Right lobe of liver (tissue), 6 donors: ENCODE data around the gene ASB3. TPM values are rescaled to one million over a fixed set of nuclear protein-coding genes. Genes with fewer than 3 reads are reported as not detected.
A peak's percentile ranks its signal among the peaks of the same experiment; 100 is the strongest.
"Not testable (repeated sequence)": the region's sequence is repeated elsewhere in the genome, so short reads cannot be mapped to it uniquely, and the experiment has no call there.

ENCODE experiments used
- ATAC-seq, 4 donors: fragments of 200-7000 bp; cut with Tn5 transposase; one replicate each; pipeline ENCODE4 v1.9.1; 2020; ENCODE audit warnings: mild to moderate bottlenecking in 4 of 4, moderate library complexity in 4 of 4
- DNase-seq, 3 donors: peaks; one replicate each; pipeline ENCODE4 v3.0.0-alpha.2; 2020
- H3K27ac ChIP-seq, 3 donors: fragments of 200-600 bp; one replicate each; pipeline ENCODE4 v1.8.0; 2022
- H3K27me3 ChIP-seq, 2 donors: fragments of 200-600 bp; one replicate each; pipeline ENCODE4 v1.8.0; 2022
- H3K36me3 ChIP-seq, 4 donors: fragments of 200-600 bp; sonication (generic) in 1 of 4; one replicate each; pipeline versions ENCODE4 v1.5.1 to v1.8.0; 2017 to 2022; ENCODE audit warnings: control low read depth in 1 of 4
- H3K4me1 ChIP-seq, 4 donors: fragments of 200-600 bp; sonication (generic) in 1 of 4; one replicate each; pipeline versions ENCODE4 v1.5.1 to v1.8.0; 2017 to 2022; ENCODE audit warnings: control low read depth in 1 of 4
- H3K4me3 ChIP-seq, 3 donors: fragments of 200-600 bp; one replicate each; pipeline ENCODE4 v1.8.0; 2022
- H3K9me3 ChIP-seq, 4 donors: fragments of 200-600 bp; sonication (generic) in 1 of 4; one replicate each; pipeline versions ENCODE4 v1.5.1 to v1.8.0; 2017 to 2022; ENCODE audit warnings: control low read depth in 1 of 4
- POLR2A ChIP-seq: fragments of 450-650 bp; IDR thresholded peaks from one replicate; pipeline ENCODE4 v1.6.1; 2017; ENCODE audit warnings: antibody characterized with exemption, mild to moderate bottlenecking
- WGBS: methylation state at CpG from one replicate; pipeline ENCODE4 v1.1.6; 2018; ENCODE audit warnings: low coverage, low lambda C conversion rate; ENCODE audit not compliant: insufficient coverage; ENCODE audit errors: missing lambda C conversion rate; 5-methylcytosine and 5-hydroxymethylcytosine counted together
- intact Hi-C, 2 donors: fragments of 100-400 bp; cut with DNase I; formaldehyde crosslinking; loops; one replicate each; pipeline versions ENCODE4 v1.11.2 to v1.14.1; 2022
- total RNA-seq, 6 experiments: library from RNA; depleted of rRNA in 2 of 6; stranded (reverse); fragments of >200 nt in 2 of 6; fragmentation: NEBNext Ultra II Directional in 3 of 6; extraction: Animal tissue kit (Norgen Biotek cat#: 25700) in 3 of 6; gene quantifications; one replicate each; pipeline versions ENCODE4 v1.1.0 to v1.2.4, GENCODE V29; 2016 to 2023
- TF ChIP-seq, protein P1 (sequence below), 4 donors: fragments of 200-600 bp in 3 of 4; fragments of 450-650 bp in 1 of 4; IDR thresholded peaks; one replicate each; pipeline versions ENCODE4 v1.5.1 to v1.8.0; 2016 to 2022; ENCODE audit warnings: antibody characterized with exemption in 4 of 4, mild to moderate bottlenecking in 2 of 4
- donor health status: DM: no; HTN: yes; CAD: no.
- donor health status: DM: no; HTN: no; CAD: no.
- donor health status: DM: no; HTN: no; CAD: no.
- donor health status: DM: no; HTN: yes; CAD: no.
- donor health status: DM: no; HTN: yes; CAD: no.

ASB3 gene
- total RNA-seq, 6 experiments from 2014 or later = 3.6 to 8.4 (median 5.3) TPM

- no peak overlapping the region for H3K4me3 ChIP-seq
- WGBS = 49% methylated on average over 3 of the region's 3 CpGs
- peaks cover 0 to under 1% (median 0%) of the 10 kb centered on the region in 4 donors for H3K36me3 ChIP-seq
- ATAC-seq = no peak
- intact Hi-C loops = no loop called here
- H3K9me3 ChIP-seq = no peaks in the 10 kb centered on the region
- peaks cover 0 to 45% (median 19%) of the 10 kb centered on the region in 4 donors for H3K4me1 ChIP-seq
- H3K27me3 ChIP-seq = no peaks in the 10 kb centered on the region
- no peak for DNase-seq
- peak overlapping the region; percentile 7 to 87 (median 75) for H3K27ac ChIP-seq
- TF ChIP-seq, protein P1, sequence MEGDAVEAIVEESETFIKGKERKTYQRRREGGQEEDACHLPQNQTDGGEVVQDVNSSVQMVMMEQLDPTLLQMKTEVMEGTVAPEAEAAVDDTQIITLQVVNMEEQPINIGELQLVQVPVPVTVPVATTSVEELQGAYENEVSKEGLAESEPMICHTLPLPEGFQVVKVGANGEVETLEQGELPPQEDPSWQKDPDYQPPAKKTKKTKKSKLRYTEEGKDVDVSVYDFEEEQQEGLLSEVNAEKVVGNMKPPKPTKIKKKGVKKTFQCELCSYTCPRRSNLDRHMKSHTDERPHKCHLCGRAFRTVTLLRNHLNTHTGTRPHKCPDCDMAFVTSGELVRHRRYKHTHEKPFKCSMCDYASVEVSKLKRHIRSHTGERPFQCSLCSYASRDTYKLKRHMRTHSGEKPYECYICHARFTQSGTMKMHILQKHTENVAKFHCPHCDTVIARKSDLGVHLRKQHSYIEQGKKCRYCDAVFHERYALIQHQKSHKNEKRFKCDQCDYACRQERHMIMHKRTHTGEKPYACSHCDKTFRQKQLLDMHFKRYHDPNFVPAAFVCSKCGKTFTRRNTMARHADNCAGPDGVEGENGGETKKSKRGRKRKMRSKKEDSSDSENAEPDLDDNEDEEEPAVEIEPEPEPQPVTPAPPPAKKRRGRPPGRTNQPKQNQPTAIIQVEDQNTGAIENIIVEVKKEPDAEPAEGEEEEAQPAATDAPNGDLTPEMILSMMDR (IDR thresholded peaks at IDR 0.05) = no peak
- TF ChIP-seq POLR2A = no peak
These were observed 40.8 kb upstream of the ASB3 start for GRCh38 chr2:53827398-53828175.

GRCh38 chr2:53826587-53827397 is 40.0 kb upstream of the ASB3 start:
- no peak for TF ChIP-seq POLR2A
- H3K36me3 ChIP-seq = no peaks in the 10 kb centered on the region
- DNase-seq = peak in 1 of 3 donors; percentile 68
- peak overlapping the region in 1 of 3 donors; percentile 2 for H3K4me3 ChIP-seq
- no peaks in the 10 kb centered on the region for H3K9me3 ChIP-seq
- 8% methylated on average over 3 of the region's 3 CpGs for WGBS
- H3K27ac ChIP-seq = peak overlapping the region; percentile 9 to 87 (median 75)
- H3K4me1 ChIP-seq = peaks cover 0 to 45% (median 19%) of the 10 kb centered on the region in 4 donors
- peak; percentile 73 to 91 (median 78) for ATAC-seq
- intact Hi-C loops = no loop called here
- no peaks in the 10 kb centered on the region for H3K27me3 ChIP-seq

- Histone ChIP-seq H3K27me3 (no peaks in the 10 kb centered on the region), H3K4me3 (no peak overlapping the region), H3K36me3 (no peaks in the 10 kb centered on the region), H3K27ac (peak overlapping the region; percentile 9 to 87 (median 75)), H3K4me1 (peaks cover 0 to 45% (median 19%) of the 10 kb centered on the region in 4 donors), H3K9me3 (no peaks in the 10 kb centered on the region)
- ATAC-seq = no peak
- intact Hi-C loops = no loop called here
- TF ChIP-seq POLR2A = no peak
- TF ChIP-seq, protein P1 (IDR thresholded peaks at IDR 0.05) = no peak
- no peak for DNase-seq
- WGBS = 22% methylated on average over 1 of the region's 1 CpG
These were observed 39.3 kb upstream of the ASB3 start for GRCh38 chr2:53826030-53826410.

GRCh38 chr2:53823639-53824038 is 36.9 kb upstream of the ASB3 start:
- H3K27ac ChIP-seq, intact Hi-C loops, H3K9me3 ChIP-seq, H3K36me3 ChIP-seq, DNase-seq, H3K27me3 ChIP-seq, H3K4me3 ChIP-seq, ATAC-seq: not testable (repeated sequence)
- TF ChIP-seq, protein P1 (IDR thresholded peaks at IDR 0.05) = peak in 3 of 4 donors; percentile 10 to 41 (median 24)
- 91% methylated on average over 9 of the region's 9 CpGs for WGBS
- H3K4me1 ChIP-seq = peaks cover 0 to 35% (median 12%) of the 10 kb centered on the region in 4 donors

GRCh38 chr2:53821810-53822209 is 35.1 kb upstream of the ASB3 start:
- no peaks in the 10 kb centered on the region for H3K27me3 ChIP-seq
- DNase-seq (no peak), ATAC-seq (no peak)
- 62% methylated on average over 4 of the region's 6 CpGs for WGBS
- peaks cover 0 to 30% (median 8%) of the 10 kb centered on the region in 4 donors for H3K4me1 ChIP-seq
- no peak overlapping the region for H3K27ac ChIP-seq
- H3K36me3 ChIP-seq = peaks cover 0 to 5% (median 2%) of the 10 kb centered on the region in 4 donors
- H3K9me3 ChIP-seq = no peaks in the 10 kb centered on the region
- no peak overlapping the region for H3K4me3 ChIP-seq
- TF ChIP-seq POLR2A = no peak
- TF ChIP-seq, protein P1 (IDR thresholded peaks at IDR 0.05) = no peak
- intact Hi-C loops = no loop called here
